Esophagus squamous epithelium (tissue), 5 donors: ENCODE measurements around the gene CCDC85C. TPM values are rescaled to one million over a fixed set of nuclear protein-coding genes. Genes with fewer than 3 reads are reported as not detected.

Experiments used
- DNase-seq: peaks from one replicate; lab custom pipeline; 2025; lab: John Stamatoyannopoulos, UW
- H3K27ac ChIP-seq, 4 donors: fragments of 200-600 bp; sonication (generic); one replicate each; pipeline ENCODE4 v1.5.1; 2016 to 2019; ENCODE audit warnings: mild to moderate bottlenecking in 1 of 4
- H3K27me3 ChIP-seq, 4 donors: fragments of 200-600 bp; sonication (generic); 1 replicate in 3 of 4; 2 replicates in 1 of 4; pipeline versions ENCODE4 v1.5.1 to v1.6.0; 2017 to 2021; ENCODE audit warnings: antibody characterized with exemption in 1 of 4
- H3K36me3 ChIP-seq, 3 donors: fragments of 200-600 bp; sonication (generic); one replicate each; pipeline ENCODE4 v1.5.1; 2016 to 2019
- H3K4me1 ChIP-seq, 3 donors: fragments of 200-600 bp; sonication (generic); one replicate each; pipeline ENCODE4 v1.5.1; 2017 to 2019
- H3K4me3 ChIP-seq, 4 donors: fragments of 200-600 bp; sonication (generic); 1 replicate in 3 of 4; 2 replicates in 1 of 4; pipeline ENCODE4 v1.5.1; 2016 to 2019; ENCODE audit warnings: mild to moderate bottlenecking in 2 of 4, moderate library complexity in 1 of 4
- H3K9me3 ChIP-seq, 3 donors: fragments of 200-600 bp; sonication (generic); one replicate each; pipeline ENCODE4 v1.5.1; 2016 to 2019
- CTCF ChIP-seq, 6 experiments: fragments of 450-650 bp in 4 of 6; fragments of 200-600 bp in 2 of 6; sonication (generic) in 2 of 6; IDR thresholded peaks; one replicate each; pipeline ENCODE4 v1.5.1; 2016 to 2019; ENCODE audit warnings: antibody characterized with exemption in 6 of 6, mild to moderate bottlenecking in 4 of 6, moderate library complexity in 4 of 6
- POLR2A ChIP-seq, 4 donors: fragments of 450-650 bp; IDR thresholded peaks; one replicate each; pipeline ENCODE4 v1.6.1; 2017; ENCODE audit warnings: antibody characterized with exemption in 4 of 4, mild to moderate bottlenecking in 4 of 4, moderate library complexity in 3 of 4
- WGBS, 2 donors: methylation state at CpG; one replicate each; pipeline ENCODE4 v1.1.5; 2018; 5-methylcytosine and 5-hydroxymethylcytosine counted together
- intact Hi-C: fragments of 100-400 bp; cut with DNase I; formaldehyde crosslinking; loops from one replicate; pipeline ENCODE4 v1.15.0; 2022
- total RNA-seq, 4 donors: library from RNA; depleted of rRNA; stranded (reverse); fragments of >200 nt; gene quantifications; one replicate each; pipeline ENCODE4 v1.1.0, GENCODE V29; 2016
- donor health status: DM: yes; HTN: yes; CAD: no.

Gene CCDC85C
- total RNA-seq, 4 donors from 2014 or later = 23.4 to 52.0 (median 27.1) TPM

GRCh38 chr14:99510556-99511139 lies 93.4 kb downstream of the CCDC85C start:
- H3K27ac ChIP-seq = peak overlapping the region in 1 of 4 donors; percentile 46
- DNase-seq = no peak
- intact Hi-C loops = no loop called here

GRCh38 chr14:99509871-99510555 lies 94.0 kb downstream of the CCDC85C start:
- intact Hi-C loops = no loop called here
- TF ChIP-seq CTCF (IDR thresholded peaks at IDR 0.05) (no peak), POLR2A (IDR thresholded peaks at IDR 0.05) (no peak)
- 78 to 92% methylated on average over 5 to 6 of the region's 27 CpGs for WGBS, 2 donors

More at GRCh38 chr14:99510556-99511139, 93.4 kb downstream of the CCDC85C start:
- Histone ChIP-seq H3K4me1 (peaks cover 0 to 16% (median 0%) of the 10 kb centered on the region in 3 donors), H3K9me3 (no peaks in the 10 kb centered on the region), H3K36me3 (peaks cover 23 to 100% (median 46%) of the 10 kb centered on the region in 3 donors), H3K4me3 (no peak overlapping the region), H3K27me3 (no peaks in the 10 kb centered on the region)
- TF ChIP-seq POLR2A (IDR thresholded peaks at IDR 0.05) (no peak), CTCF (IDR thresholded peaks at IDR 0.05) (no peak)
- WGBS, 2 donors = 72 to 88% methylated on average over 7 to 9 of the region's 15 CpGs

GRCh38 chr14:99508896-99509629 lies 94.9 kb downstream of the CCDC85C start:
- no peak for TF ChIP-seq POLR2A (IDR thresholded peaks at IDR 0.05)
- Histone ChIP-seq H3K4me1 (peaks cover 0 to 16% (median 0%) of the 10 kb centered on the region in 3 donors), H3K27ac (peak overlapping the region in 2 of 4 donors; percentile 1 to 23), H3K4me3 (no peak overlapping the region), H3K9me3 (no peaks in the 10 kb centered on the region), H3K27me3 (no peaks in the 10 kb centered on the region), H3K36me3 (peaks cover 23 to 100% (median 48%) of the 10 kb centered on the region in 3 donors)
- no peak for DNase-seq
- intact Hi-C loops = no loop called here
- WGBS, 2 donors = 40 to 54% methylated on average over 1 to 21 of the region's 23 CpGs

More at GRCh38 chr14:99509871-99510555, 94.0 kb downstream of the CCDC85C start:
- Histone ChIP-seq H3K27ac (no peak overlapping the region), H3K27me3 (no peaks in the 10 kb centered on the region), H3K4me3 (no peak overlapping the region), H3K9me3 (no peaks in the 10 kb centered on the region), H3K36me3 (peaks cover 23 to 100% (median 52%) of the 10 kb centered on the region in 3 donors), H3K4me1 (peaks cover 0 to 16% (median 0%) of the 10 kb centered on the region in 3 donors)
- no peak for DNase-seq

- Histone ChIP-seq H3K27me3 (no peaks in the 10 kb centered on the region), H3K9me3 (no peaks in the 10 kb centered on the region), H3K27ac (peak overlapping the region in 2 of 4 donors; percentile 1 to 23), H3K4me3 (no peak overlapping the region), H3K36me3 (peaks cover 26 to 100% (median 56%) of the 10 kb centered on the region in 3 donors), H3K4me1 (peaks cover 0 to 16% (median 0%) of the 10 kb centered on the region in 3 donors)
- DNase-seq = no peak
- WGBS, 2 donors = 90 to 92% methylated on average over 8 to 11 of the region's 13 CpGs
- intact Hi-C loops = no loop called here
- no peak for TF ChIP-seq CTCF (IDR thresholded peaks at IDR 0.05)
Measured at GRCh38 chr14:99507860-99508640, 96.0 kb downstream of the CCDC85C start.

- 94 to 95% methylated on average over 5 to 6 of the region's 6 CpGs for WGBS, 2 donors
- H3K36me3 ChIP-seq = peaks cover 32 to 100% (median 66%) of the 10 kb centered on the region in 3 donors
Measured at GRCh38 chr14:99506276-99506675, 97.7 kb downstream of the CCDC85C start.

More at GRCh38 chr14:99506276-99506675, 97.7 kb downstream of the CCDC85C start:
- no peak for DNase-seq
- Histone ChIP-seq H3K27me3 (no peaks in the 10 kb centered on the region), H3K4me3 (no peak overlapping the region), H3K27ac (no peak overlapping the region), H3K9me3 (no peaks in the 10 kb centered on the region), H3K4me1 (peaks cover 0 to 9% (median 0%) of the 10 kb centered on the region in 3 donors)
- no peak for TF ChIP-seq POLR2A (IDR thresholded peaks at IDR 0.05)
- TF ChIP-seq CTCF (IDR thresholded peaks at IDR 0.05) = no peak
- intact Hi-C loops = no loop called here
